Subcutaneous adipose tissue (tissue), 4 donors: ENCODE measurements around the gene ANKS1B. TPM values are rescaled to one million over a fixed set of nuclear protein-coding genes. Genes with fewer than 3 reads are reported as not detected.

Experiments
- CTCF ChIP-seq: fragments of 450-650 bp; IDR thresholded peaks from one replicate; pipeline ENCODE4 v1.5.1; 2016; ENCODE audit warnings: low read depth, mild to moderate bottlenecking, control low read depth, antibody characterized with exemption, moderate library complexity
- total RNA-seq, 4 donors: library from RNA; depleted of rRNA; stranded (reverse); fragments of >200 nt; gene quantifications; one replicate each; pipeline ENCODE4 v1.1.0, GENCODE V29; 2016

ANKS1B gene
- total RNA-seq, 4 donors from 2014 or later = 4.5 to 15.4 (median 10.1) TPM

GRCh38 chr12:98864363-98864762 lies 1120.4 kb downstream of the ANKS1B start:
- TF ChIP-seq CTCF = no peak

- TF ChIP-seq CTCF = no peak
Measured at GRCh38 chr12:98863167-98863566, 1121.6 kb downstream of the ANKS1B start.

GRCh38 chr12:98861251-98861650 lies 1123.5 kb downstream of the ANKS1B start:
- TF ChIP-seq CTCF = no peak

- no peak for TF ChIP-seq CTCF
Measured at GRCh38 chr12:98856897-98857540, 1127.7 kb downstream of the ANKS1B start.

- no peak for TF ChIP-seq CTCF
Measured at GRCh38 chr12:98852181-98852580, 1132.6 kb downstream of the ANKS1B start.

GRCh38 chr12:98847242-98847641 lies 1137.5 kb downstream of the ANKS1B start:
- no peak for TF ChIP-seq CTCF

GRCh38 chr12:98845957-98846356 lies 1138.8 kb downstream of the ANKS1B start:
- no peak for TF ChIP-seq CTCF
